Tibial nerve (tissue), 4 donors: Measurements from ENCODE around the gene CFAP20DC.

ENCODE experiments used
- EP300 ChIP-seq, 2 donors: sonication (generic); formaldehyde crosslinking; IDR thresholded peaks; one replicate each; pipeline ENCODE4 v1.6.1; 2017; ENCODE audit warnings: antibody characterized with exemption in 2 of 2, mild to moderate bottlenecking in 1 of 2
- POLR2A ChIP-seq, 2 donors: fragments of 450-650 bp; IDR thresholded peaks; one replicate each; pipeline ENCODE4 v1.6.1; 2017; ENCODE audit warnings: antibody characterized with exemption in 2 of 2, mild to moderate bottlenecking in 2 of 2, moderate library complexity in 2 of 2
- TF ChIP-seq, protein P1 (sequence below), 5 experiments: fragments of 200-600 bp in 3 of 5; fragments of 450-650 bp in 2 of 5; sonication (generic) in 3 of 5; IDR thresholded peaks; one replicate each; pipeline ENCODE4 v1.5.1; 2016 to 2019; ENCODE audit warnings: antibody characterized with exemption in 5 of 5, mild to moderate bottlenecking in 3 of 5, moderate library complexity in 2 of 5

DNA sequence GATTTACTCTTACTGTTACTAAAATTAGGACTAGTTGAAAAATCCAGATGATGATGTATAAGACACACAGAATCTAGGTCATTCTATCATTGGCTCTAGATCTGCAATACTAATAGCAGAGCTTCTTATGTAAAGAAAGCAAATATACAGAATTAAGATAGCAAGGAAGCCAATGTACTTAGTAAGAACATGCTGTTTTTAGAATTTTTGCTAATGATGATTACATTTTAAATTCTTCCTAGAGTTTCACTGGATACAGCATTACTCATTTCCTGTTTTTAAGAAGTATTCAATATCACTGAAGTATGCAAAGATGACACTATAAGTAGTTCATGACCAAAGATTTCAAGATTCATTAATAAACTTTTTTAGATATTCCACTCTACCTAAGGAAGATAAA lies 60.7 kb downstream of the CFAP20DC start:
- TF ChIP-seq, protein P1, sequence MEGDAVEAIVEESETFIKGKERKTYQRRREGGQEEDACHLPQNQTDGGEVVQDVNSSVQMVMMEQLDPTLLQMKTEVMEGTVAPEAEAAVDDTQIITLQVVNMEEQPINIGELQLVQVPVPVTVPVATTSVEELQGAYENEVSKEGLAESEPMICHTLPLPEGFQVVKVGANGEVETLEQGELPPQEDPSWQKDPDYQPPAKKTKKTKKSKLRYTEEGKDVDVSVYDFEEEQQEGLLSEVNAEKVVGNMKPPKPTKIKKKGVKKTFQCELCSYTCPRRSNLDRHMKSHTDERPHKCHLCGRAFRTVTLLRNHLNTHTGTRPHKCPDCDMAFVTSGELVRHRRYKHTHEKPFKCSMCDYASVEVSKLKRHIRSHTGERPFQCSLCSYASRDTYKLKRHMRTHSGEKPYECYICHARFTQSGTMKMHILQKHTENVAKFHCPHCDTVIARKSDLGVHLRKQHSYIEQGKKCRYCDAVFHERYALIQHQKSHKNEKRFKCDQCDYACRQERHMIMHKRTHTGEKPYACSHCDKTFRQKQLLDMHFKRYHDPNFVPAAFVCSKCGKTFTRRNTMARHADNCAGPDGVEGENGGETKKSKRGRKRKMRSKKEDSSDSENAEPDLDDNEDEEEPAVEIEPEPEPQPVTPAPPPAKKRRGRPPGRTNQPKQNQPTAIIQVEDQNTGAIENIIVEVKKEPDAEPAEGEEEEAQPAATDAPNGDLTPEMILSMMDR (IDR thresholded peaks at IDR 0.05) = no peak
- TF ChIP-seq POLR2A (IDR thresholded peaks at IDR 0.05) = no peak
- TF ChIP-seq EP300 (IDR thresholded peaks at IDR 0.05) = no peak
